Neutrophil (primary cell): Measurements from ENCODE around the gene GADD45GIP1.
"Not testable (repeated sequence)": the region's sequence is repeated elsewhere in the genome, so short reads cannot be mapped to it uniquely, and the experiment has no call there.

Source experiments
- H3K27ac ChIP-seq: fragments of 200-600 bp; sonication (generic); 2 replicates; pipeline ENCODE4 v1.5.1; 2016; ENCODE audit warnings: mild to moderate bottlenecking, moderate library complexity
- H3K27me3 ChIP-seq: fragments of 200-600 bp; sonication (generic); 2 replicates; pipeline ENCODE4 v1.6.0; 2016; ENCODE audit warnings: mild to moderate bottlenecking
- H3K36me3 ChIP-seq: fragments of 200-600 bp; sonication (generic); 2 replicates; pipeline ENCODE4 v1.5.1; 2017
- H3K4me1 ChIP-seq, 2 experiments: fragments of 200-600 bp in 1 of 2; sonication (generic) in 1 of 2; 1 replicate in 1 of 2; 2 replicates in 1 of 2; pipeline versions ENCODE4 v1.5.1 to v1.6.1; 2013 to 2016; ENCODE audit warnings: low read depth in 1 of 2, low read length in 1 of 2, mild to moderate bottlenecking in 1 of 2, moderate library complexity in 1 of 2; ENCODE audit not compliant: control insufficient read depth in 1 of 2, insufficient read depth in 1 of 2
- H3K4me3 ChIP-seq, 2 experiments: fragments of 200-600 bp in 1 of 2; sonication (generic) in 1 of 2; 1 replicate in 1 of 2; 2 replicates in 1 of 2; pipeline ENCODE4 v1.5.1; 2013 to 2016; ENCODE audit warnings: low read depth in 1 of 2, low read length in 1 of 2, mild to moderate bottlenecking in 1 of 2, moderate library complexity in 1 of 2
- H3K9me3 ChIP-seq: fragments of 200-600 bp; sonication (generic); 2 replicates; pipeline ENCODE4 v1.5.1; 2016
- TF ChIP-seq, protein P1 (sequence below): fragments of 200-600 bp; sonication (generic); IDR thresholded peaks from 2 replicates; pipeline ENCODE4 v1.5.1; 2016; ENCODE audit warnings: antibody characterized with exemption

GADD45GIP1 gene

DNA sequence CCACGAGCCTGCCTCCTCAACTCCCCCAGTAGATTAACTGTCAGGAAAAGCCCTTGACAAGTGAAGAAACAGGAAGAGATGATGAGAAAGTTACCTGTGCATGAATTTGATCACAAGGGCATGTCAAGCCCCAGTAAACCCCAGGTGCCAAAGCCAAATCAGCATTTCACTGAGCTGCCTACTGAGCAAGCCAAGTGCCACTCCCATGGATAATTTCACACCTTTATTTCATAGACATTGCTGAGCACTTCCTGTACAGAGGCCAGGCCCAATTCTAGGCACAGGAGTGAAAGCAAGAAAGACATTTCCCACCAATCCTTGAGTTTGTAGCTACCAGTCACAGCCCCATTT, 2.4 kb downstream of the GADD45GIP1 start:
- peak overlapping the region; percentile 38 for H3K27ac ChIP-seq
- H3K4me1 ChIP-seq = peaks cover 15 to 31% of the 10 kb centered on the region in 2 experiments
- no peak overlapping the region for H3K4me3 ChIP-seq
- H3K36me3 ChIP-seq = peaks cover 3% of the 10 kb centered on the region
- no peaks in the 10 kb centered on the region for H3K9me3 ChIP-seq
- H3K27me3 ChIP-seq = no peaks in the 10 kb centered on the region
- TF ChIP-seq, protein P1, sequence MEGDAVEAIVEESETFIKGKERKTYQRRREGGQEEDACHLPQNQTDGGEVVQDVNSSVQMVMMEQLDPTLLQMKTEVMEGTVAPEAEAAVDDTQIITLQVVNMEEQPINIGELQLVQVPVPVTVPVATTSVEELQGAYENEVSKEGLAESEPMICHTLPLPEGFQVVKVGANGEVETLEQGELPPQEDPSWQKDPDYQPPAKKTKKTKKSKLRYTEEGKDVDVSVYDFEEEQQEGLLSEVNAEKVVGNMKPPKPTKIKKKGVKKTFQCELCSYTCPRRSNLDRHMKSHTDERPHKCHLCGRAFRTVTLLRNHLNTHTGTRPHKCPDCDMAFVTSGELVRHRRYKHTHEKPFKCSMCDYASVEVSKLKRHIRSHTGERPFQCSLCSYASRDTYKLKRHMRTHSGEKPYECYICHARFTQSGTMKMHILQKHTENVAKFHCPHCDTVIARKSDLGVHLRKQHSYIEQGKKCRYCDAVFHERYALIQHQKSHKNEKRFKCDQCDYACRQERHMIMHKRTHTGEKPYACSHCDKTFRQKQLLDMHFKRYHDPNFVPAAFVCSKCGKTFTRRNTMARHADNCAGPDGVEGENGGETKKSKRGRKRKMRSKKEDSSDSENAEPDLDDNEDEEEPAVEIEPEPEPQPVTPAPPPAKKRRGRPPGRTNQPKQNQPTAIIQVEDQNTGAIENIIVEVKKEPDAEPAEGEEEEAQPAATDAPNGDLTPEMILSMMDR = no peak

DNA sequence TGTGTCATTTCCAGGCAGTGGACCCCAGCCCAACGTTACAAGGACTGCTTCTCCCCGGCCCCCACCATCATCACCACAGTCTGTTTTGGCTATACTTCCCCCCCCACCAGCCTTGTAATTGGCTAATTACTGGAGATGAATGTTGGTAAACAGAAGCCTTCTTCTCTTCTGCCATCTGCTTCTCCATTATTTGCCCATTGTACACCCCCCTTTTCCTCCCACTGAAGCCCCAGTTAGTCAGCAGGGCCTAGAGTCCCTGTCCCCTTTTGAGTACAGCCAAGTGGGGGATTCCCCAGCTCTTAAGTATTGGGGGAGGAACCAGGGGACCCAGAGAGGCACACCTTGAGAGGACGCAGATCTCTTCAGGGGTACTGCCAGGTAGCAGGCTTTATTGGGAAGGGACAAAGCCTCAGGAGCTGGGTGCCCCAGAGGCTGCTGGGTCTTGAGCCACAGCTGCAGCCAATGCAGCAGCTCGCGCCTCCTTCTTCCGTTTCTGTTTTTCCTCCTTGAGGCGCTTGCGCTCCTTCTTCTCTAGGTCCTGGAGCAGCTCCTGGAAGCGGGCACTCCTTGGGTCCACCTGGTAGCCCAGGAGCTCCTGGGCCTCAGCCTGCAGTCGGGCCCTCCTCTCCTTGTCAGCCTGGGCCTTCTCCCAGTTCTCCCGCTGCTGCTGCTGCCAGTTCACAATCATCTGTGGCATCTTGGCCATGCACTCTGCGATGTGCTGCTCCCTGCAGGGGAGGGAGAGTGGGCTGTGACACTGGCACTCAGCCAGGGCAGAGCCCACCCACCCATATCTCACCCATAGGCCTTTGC, 3.0 kb downstream of the GADD45GIP1 start:
- Histone ChIP-seq H3K27ac (peak overlapping the region; percentile 45), H3K4me3 (no peak overlapping the region)

DNA sequence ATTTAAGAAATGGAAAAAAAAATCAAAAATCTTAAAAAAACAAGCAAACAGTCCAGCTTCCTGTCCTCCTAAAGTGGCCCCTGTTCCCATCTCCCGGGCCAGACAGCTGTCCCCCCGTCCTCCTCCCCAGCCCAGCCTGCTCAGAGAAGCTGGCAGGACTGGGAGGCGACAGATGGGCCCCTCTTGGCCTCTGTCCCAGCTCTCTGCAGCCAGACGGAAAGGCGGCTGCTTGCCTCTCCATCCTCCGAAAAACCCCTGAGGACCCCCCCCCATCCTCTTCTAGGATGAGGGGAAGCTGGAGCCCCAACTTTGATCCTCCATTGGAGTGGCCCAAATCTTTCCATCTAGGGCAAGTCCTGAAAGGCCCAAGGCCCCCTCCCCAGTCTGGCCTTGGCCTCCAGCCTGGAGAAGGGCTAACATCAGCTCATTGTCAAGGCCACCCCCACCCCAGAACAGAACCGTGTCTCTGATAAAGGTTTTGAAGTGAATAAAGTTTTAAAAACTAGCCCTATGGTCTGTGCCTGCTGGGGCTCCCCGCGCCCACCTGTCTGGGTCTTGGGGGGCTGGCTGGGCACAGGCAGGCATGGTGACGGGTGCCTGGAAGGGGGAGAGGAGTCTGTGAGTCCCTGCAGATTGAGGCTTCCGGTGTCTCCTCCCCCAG, 3.8 kb downstream of the GADD45GIP1 start:
- H3K4me3 ChIP-seq = no peak overlapping the region

More for the DNA sequence above, 3.0 kb downstream of the GADD45GIP1 start:
- H3K36me3 ChIP-seq = peaks cover 9% of the 10 kb centered on the region
- no peaks in the 10 kb centered on the region for H3K27me3 ChIP-seq
- H3K4me1 ChIP-seq = peaks cover 15 to 31% of the 10 kb centered on the region in 2 experiments
- TF ChIP-seq, protein P1 = no peak
- no peaks in the 10 kb centered on the region for H3K9me3 ChIP-seq

DNA sequence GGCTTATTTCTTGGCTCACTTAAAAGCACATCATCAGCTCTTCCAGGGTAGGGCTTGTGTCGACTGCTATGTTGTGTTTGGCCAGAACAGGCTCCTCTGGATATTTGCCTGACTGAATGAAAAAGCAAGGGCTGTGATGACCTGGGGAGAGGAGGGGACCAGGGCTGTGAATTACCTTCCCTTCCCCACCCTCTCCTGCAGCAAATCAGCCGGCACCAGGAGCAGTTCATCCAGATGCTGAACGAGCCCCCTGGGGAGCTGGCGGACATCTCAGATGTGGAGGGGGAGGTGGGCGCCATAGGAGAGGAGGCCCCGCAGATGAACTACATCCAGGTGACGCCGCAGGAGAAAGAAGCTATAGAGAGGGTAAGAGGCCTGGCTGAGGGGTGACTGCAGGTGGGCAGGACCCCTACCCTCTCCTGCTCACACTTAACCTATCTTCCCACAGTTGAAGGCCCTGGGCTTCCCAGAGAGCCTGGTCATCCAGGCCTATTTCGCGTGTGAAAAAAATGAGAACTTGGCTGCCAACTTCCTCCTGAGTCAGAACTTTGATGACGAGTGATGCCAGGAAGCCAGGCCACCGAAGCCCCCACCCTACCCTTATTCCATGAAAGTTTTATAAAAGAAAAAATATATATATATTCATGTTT, 4.4 kb downstream of the GADD45GIP1 start:
- TF ChIP-seq, protein P1 = no peak
- H3K27ac ChIP-seq = peak overlapping the region; percentile 47
- H3K4me3 ChIP-seq = no peak overlapping the region
- no peaks in the 10 kb centered on the region for H3K9me3 ChIP-seq
- H3K27me3 ChIP-seq = no peaks in the 10 kb centered on the region
- peaks cover 13 to 28% of the 10 kb centered on the region in 2 experiments for H3K4me1 ChIP-seq
- H3K36me3 ChIP-seq = peaks cover 22% of the 10 kb centered on the region

More for the DNA sequence above, 3.8 kb downstream of the GADD45GIP1 start:
- H3K9me3 ChIP-seq = no peaks in the 10 kb centered on the region
- H3K4me1 ChIP-seq = peaks cover 15 to 31% of the 10 kb centered on the region in 2 experiments
- peak overlapping the region; percentile 45 for H3K27ac ChIP-seq
- peaks cover 17% of the 10 kb centered on the region for H3K36me3 ChIP-seq
- TF ChIP-seq, protein P1 = no peak
- no peaks in the 10 kb centered on the region for H3K27me3 ChIP-seq

DNA sequence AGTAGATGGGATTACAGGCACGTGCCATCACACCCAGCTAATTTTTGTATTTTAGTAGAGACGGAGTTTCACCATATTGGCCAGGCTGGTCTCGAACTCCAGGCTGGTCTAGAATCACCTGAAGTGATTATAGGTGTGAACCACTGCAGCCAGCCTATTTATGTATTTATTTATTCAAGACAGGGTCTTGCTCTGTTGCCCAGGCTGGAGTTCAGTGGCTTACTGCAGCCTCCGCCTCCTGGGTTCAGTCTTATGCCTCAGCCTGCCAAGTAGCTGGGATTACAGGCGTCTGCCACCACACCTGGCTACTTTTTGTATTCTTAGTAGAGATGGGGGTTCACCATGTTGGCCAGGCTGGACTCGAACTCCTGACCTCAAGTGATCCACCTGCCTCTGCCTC, 5.0 kb downstream of the GADD45GIP1 start:
- H3K27me3 ChIP-seq, H3K9me3 ChIP-seq, H3K4me3 ChIP-seq: not testable (repeated sequence)
- Histone ChIP-seq H3K4me1 (peaks cover 8 to 22% of the 10 kb centered on the region in 2 experiments), H3K27ac (peak overlapping the region; percentile 47), H3K36me3 (peaks cover 22% of the 10 kb centered on the region)
